HG03575 (cell line): ENCODE measurements around the gene SYT9.

Experiments
- ATAC-seq: cut with Tn5 transposase; IDR thresholded peaks from one replicate; pipeline ENCODE4 v1.9.1; 2021; ENCODE audit not compliant: unreplicated experiment, insufficient number of reproducible peaks, low FRiP score; ENCODE audit errors: extremely low read depth

SYT9 gene

DNA sequence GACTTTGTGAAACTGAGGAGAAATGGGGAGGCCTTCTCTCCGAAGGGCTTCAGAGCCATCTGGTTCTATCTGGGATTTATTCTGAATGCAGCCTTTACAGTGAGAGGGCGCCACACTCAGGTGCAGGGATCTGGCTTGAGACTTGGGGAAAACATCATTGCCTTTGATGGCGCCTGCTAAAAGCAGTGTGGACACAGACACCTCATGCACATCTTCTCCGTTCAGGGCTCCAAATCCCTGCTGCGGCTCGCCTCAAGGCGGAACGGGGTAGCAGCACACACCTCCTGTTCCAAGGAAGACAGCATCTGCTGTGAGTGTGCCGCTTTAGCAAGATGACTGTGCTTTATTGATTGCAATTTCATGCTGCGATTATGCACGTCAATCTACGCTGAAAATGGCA is 196.5 kb downstream of the SYT9 start:
- no peak for ATAC-seq

DNA sequence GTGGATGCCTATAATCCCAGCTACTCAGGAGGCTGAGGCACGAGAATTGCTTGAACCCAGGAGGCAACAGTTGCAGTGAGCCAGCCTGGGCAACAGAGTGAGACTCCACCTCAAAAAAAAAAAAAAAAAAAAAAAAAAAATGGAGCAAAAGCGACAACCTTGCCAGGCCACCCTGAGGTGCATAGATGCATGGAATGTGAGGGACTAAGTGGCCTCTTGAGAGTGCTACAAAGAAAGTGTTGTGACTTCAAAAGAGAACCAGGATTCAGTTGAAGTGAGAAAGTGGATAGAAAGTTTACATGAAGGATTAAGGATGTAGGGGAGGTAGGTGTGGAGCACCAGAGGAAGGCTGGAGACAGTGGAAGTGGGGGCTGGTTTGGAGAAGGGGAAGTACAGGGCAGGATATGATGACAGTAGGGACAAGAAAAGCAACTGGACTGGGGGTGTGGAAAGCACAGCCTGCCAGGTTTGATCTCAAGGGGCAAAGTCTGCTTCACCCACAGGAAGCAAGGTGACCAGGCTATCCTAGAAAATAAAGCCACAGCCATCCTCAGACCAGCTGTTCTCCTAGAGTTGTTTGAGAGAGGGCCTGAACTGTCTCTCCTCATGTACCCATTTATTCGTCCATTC is 197.6 kb downstream of the SYT9 start:
- no peak for ATAC-seq

DNA sequence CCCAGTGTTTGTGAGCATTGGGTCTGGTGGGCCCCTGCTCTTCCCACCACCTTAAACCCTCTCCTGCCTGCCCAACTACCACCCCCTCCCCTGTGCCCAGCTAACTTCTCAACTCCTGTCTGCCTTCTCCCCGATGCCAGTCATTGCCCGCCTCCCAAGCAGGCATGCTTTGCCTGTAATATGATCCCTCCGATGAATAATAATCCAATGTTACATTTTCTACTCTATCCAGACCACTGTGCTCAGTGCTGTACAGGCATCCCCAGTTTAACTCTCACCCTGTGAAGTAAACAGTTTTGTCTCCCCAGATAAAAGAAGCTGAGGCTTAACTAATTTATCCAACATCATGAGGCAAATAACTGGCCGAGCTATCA is 198.1 kb downstream of the SYT9 start:
- no peak for ATAC-seq

DNA sequence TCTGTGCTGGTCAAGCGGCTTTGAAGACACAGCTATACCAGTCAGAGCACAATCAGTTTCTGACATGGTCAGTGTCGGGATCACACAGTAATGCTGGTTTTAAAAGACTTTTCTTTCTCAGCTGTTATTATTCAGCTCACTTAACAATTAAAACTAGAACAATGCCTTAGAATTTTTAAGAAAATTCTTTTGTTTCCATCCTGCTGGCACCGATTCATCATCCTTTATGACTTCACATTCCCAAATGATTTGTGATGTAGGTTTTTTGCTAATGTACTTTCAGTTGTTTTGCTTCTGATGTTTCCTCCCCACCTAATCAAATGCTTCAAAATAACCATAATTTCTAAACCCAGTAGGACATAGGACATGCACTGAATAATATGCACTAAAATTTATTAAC is 199.1 kb downstream of the SYT9 start:
- ATAC-seq, result no peak

DNA sequence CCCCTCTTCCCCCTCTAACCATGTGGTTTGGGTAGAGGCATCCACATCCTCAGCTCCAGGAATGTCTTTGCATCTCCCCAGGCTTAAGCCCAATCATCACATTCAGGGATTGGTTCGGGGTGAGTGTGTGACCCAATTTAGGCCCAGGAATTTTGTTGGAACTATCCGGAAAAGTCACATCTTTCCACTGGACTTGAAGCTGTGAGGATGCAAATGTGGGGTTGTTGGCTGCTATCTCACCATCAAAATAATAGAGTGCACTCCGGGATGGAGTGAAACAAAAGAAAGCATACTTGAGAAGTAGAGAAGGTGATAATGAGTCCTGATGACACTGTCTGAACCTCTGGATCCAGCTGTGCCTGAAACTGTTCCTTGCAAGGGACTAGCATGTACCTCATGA is 199.8 kb downstream of the SYT9 start:
- no peak for ATAC-seq

DNA sequence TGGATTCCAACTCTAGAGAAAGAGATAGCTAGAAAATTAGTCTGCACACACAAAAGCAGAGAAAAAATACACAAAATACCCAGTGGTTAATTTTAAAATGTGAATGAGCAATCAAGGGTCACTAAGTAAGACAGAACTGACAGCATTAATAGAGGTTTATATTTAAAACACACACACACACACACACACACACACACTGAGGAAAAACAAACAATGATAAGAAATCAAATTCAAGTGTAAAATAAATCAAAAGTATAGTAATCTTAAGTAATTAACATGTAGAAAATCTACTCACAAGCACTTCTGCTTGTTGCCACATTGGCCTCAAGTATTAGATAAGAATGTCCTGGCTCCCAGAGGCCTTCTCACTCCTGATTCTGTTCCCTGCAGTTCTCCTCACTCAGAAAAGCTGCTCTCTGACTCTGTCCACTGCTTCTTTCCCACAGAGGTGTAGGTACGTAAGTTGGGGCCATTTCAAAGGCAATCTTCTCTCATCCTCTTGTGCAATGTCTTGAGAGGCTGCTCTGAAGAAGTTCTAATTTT is 200.3 kb downstream of the SYT9 start:
- ATAC-seq, result no peak

DNA sequence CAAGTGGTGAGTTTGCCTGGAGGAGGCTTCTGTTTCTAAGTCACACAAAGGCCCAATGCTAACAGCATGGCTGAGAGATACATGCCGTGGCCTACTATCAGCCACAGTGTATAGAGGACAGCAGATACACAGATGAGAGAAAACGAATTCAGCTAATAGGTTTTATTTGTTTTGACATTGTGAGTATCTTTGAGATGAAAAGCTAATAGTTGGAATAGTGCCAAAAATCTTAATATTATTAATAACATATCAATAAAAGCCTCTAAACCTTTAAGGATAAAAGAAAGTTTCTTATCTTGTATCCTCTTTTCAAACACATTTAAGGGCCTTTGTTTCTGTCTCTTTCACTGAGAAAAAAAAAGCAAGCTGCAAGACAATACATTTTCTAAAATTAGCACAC is 203.2 kb downstream of the SYT9 start:
- no peak for ATAC-seq

DNA sequence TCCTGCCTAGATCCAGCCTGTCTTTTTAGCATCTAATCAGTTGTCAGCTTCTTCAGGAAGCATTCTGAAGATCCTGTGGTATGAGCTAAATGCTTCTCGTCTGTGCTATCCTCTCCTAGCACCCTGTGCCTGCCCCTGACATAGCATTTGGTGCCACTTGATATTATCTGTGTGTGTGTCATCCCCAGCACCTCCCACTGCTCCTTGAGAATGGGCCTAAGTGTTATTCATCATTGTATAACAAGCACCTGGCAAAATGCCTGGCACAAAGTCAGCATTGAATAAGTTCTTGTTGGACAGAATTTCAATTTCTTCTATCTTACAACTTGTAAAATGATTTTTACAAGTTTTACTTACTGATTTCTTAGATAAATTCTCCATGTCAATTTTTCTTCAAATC is 205.5 kb downstream of the SYT9 start:
- no peak for ATAC-seq

DNA sequence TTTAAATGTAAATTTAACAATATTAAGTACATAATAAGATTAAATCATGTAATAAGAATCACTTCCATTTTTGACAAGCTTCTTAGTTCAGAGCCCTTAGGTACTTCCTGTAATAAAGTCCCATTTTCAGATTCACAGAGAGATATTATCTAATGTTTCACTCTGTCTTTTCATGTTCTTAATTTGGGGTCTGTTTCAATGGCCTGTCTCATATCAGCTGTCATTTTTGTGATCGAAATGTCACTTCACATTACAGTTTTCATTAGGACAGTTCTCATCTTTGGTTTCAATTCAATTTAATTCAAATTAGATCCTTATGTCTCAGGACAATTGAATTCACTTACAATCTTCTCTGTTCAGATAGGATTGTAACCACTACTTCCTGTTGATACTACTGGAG is 211.0 kb downstream of the SYT9 start:
- no peak for ATAC-seq

DNA sequence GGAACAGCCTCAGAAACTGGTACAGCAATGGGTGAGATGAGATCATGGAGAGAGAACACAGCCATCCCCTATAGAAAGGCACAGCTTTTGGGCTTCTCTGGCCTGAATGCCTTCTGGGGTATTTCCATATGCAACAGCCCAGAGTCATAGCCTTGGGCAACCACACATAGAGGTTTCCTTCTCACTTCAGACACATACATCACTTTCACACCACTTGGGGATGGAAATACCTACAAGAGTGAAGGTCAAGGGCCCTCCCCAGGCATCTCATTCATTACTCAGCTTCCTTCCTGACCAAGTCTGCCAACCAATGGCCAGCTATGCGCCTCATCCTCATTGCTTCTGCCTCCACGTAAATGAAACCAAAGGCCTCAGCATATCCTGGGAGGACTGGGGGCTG is 215.9 kb downstream of the SYT9 start:
- ATAC-seq, result no peak

DNA sequence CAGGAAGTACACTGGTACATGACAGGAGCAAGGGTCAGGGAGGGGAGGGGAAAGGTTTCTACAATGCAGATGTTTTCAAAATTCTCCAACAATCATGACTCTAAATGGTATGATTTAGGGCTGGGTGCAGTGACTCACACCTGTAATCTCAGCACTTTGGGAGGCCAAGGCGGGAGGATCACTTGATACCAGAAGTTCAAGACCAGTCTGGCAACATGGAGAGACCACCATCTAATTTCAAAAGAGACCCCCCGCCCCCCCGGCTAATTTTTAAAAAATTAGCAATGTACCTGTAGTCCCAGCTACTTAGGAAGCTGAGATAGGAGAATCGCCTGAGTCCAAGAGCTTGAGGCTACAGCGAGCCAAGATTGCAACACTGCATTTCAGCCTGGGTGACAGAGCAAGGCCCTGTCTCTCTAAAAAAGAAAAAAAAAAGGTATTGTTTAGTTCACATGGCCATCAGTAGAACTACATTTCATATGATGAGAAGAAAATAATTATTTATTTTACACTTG is 217.7 kb downstream of the SYT9 start:
- ATAC-seq, result no peak

DNA sequence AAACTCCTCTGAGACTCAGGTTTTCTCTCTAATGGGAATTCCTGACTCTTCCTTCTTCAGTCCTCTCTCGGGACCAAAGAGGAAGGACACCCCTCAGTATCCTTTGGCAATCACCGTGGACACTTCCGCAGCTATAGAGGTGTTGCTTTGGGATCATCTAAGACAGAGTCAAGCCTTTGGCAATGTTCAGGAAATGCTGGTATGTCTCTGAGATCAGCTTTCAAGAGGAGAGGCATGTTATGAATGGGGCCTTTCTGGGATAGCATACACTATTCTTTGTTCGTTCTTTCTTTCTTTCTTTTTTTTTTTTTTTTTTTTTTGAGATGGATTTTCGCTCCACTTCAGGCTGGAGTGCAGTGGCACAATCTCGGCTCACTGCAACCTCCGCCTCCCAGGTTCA is 219.4 kb downstream of the SYT9 start:
- no peak for ATAC-seq

DNA sequence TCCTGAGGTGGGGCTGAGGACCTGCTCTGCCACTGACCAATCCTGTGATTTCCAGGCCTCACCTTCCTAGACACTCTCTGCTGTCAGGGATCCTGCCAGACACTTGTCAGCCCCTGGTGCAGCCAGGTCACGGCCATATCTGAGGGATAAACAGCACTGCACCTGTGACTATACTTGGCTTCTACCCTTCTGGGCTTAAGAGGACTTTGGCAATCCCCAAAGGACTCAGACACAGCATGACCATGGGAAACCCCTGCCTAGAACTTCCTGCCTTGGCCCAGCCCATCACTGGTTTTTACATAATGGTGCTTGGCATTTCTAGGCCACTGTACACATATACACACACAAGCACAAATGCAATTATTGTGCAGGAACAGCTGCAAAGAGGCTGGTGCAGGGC is 222.0 kb downstream of the SYT9 start:
- no peak for ATAC-seq

DNA sequence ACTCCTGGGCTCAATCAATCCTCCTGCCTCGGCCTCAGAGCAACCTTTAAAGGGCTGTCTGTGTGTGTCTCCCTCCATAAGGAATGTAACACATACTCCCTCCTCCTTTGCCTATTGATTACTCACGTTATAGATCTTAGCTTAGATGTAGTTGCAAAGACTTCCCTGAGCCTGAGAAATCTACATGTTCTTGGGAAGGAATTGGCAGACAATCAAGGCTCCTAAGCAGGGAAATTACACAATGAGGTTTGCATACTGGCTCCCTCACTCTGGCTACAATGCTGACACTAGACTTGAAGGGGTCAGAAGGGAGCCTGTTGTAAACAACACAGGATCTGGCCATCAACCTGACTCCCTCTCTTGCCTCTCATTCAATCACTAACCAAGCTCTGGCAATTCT is 228.4 kb downstream of the SYT9 start:
- ATAC-seq, result no peak

DNA sequence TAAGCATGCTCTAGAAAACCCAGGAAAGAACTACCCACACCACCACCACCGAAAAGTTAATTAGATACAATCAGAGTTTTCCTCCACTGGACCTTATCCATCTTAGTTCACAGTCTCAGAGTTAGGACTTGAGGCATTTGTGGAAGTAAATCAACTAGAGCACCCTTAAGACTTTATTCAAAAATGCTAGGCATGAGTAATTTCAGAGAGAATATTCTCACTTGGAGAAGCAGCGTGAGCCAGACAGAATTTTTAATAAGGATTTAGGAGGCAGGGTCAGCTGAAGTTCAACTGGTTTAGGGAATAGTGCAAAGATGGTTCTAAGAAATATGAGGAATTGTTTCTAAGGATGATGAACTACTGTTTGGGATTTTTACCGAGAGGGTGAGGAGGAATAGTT is 232.4 kb downstream of the SYT9 start:
- no peak for ATAC-seq

DNA sequence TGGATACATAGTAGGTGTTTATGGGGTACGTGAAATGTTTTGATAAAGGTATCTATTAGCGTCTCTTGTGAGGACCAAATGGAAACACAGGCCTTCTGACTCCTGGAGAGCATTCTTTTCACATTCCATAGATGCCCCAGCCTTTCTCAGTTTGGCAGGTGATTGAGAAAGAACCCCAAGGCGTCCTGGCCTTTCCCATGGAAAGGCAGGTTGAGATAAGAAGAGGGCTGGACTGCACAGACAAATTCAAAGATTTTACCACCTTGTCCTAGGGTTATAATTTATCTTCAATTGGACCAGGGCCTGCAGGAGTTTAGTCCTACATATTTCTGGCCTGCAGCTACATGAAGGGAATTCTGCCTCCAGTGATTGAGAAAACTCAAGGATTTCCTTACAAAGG is 232.9 kb downstream of the SYT9 start:
- ATAC-seq, result no peak

DNA sequence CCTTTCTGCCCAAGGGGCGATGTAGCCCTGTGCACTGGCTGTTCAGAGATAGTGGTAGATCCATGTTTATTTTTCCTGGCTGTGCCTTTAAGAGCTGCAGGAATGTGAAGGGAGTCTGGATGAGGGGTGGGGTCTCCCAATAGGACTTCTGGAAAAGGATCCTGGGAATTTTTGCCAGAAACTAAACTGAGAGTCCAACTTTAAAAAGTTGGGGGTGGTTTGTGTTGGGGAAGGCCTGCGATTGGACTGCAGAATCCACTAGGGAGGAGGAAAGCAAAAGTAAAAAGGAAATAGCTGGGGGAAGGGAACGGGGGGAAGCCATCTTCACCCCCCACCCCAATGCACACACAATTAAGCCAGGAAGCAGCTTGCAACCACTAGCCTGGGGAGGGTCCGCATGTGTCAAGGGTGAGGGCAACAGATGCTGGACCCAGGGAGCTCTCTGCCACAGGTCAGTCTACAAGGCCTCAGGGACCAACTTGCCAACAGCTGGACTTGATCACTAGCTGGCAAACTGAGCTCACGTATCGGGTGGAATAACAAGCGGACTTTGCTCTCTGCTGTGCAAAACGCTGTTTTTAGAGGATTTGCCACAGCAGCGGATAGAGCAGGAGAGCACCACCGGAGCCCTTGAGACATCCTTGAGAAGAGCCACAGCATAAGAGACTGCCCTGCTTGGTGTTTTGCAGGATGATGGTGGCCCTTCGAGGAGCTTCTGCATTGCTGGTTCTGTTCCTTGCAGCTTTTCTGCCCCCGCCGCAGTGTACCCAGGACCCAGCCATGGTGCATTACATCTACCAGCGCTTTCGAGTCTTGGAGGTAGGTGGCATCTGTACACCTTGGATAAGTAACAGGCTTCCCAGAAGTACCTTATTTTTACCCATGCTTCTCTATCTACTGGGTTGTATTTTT is 233.7 kb downstream of the SYT9 start, which contains the start of gene OLFML1:
Gene OLFML1 (plus strand): TSS at position 321 of the 912 bp plus-strand sequence. CDS start 370 bp downstream, at position 691.
- ATAC-seq, result no peak

DNA sequence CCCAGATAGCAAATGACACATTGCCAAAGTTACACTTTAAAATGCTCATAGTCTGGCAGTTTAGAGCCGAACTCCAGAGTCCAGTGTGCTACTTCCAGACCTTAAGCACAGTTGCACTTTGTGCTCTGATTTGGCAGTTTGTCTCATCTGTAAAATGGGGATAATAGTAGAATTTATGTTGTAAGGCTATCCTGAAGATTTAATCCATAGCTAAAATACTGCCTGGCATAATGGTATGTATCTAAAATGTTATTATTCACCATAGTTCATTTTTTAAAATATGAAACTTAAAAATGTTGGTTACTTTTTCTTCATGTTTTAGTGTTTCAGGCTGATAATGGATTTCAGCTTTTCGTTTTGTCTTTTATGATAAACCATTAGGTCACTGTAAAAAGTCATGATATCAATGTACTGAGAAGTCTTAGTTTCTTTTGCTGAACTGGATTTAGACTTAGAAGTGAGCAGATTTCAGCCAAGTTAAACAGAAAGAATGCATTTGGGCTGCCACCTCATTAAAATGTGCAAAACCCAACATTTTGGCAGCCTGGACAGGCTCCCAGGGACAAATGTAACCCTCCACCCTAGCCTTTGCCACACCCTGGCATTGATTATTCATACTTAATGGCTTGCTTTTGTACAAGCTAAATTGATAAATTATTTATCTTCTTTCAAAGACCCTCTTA is 234.5 kb downstream of the SYT9 start:
- ATAC-seq, result no peak

DNA sequence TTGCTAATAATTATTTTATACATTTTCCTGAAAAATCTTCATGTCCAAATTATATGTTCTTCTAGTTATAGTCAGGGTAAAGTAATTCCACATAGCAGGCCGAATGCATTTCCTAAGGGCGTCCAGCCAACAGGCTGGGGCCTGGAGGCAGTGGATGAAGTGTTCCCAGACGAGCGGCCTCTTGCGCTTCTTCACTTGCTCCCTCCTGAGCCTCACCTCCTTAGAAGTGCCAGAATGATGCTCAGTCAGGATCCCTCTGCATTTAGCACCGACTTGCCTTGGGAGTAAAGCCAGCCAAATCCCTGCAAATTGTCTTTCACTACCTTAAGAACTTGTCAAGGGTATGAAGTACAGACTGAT is 235.1 kb downstream of the SYT9 start:
- ATAC-seq, result no peak

DNA sequence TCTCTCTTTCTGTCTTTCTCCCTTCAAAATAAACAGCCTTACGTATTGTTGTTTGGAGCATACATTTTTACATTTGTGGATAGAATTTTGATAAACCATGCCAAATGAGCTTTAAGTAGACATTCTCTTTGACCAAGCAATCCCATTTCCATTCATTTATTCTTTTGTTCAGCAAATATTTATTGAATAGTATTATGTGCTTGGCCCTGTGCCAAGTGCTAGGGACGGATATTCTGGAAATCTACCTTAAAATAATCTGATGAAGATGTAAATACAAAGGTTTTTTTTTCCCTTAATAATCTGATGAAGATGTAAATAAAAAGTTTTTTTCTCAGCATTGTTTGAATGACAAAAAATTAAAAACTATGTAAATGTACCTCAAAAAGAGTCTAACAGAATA is 235.7 kb downstream of the SYT9 start:
- ATAC-seq, result no peak
